ENCODE results near the gene DPH1. TPM values are rescaled to one million over a fixed set of nuclear protein-coding genes. Genes with fewer than 3 reads are reported as not detected.
A peak's percentile ranks its signal among the peaks of the same experiment; 100 is the strongest.
"Not testable (repeated sequence)": the region's sequence is repeated elsewhere in the genome, so short reads cannot be mapped to it uniquely, and the experiment has no call there.

Gene DPH1
- 10 to 100 TPM; 36.8 to 53.1 (median 37.6) TPM for total RNA-seq

DNA sequence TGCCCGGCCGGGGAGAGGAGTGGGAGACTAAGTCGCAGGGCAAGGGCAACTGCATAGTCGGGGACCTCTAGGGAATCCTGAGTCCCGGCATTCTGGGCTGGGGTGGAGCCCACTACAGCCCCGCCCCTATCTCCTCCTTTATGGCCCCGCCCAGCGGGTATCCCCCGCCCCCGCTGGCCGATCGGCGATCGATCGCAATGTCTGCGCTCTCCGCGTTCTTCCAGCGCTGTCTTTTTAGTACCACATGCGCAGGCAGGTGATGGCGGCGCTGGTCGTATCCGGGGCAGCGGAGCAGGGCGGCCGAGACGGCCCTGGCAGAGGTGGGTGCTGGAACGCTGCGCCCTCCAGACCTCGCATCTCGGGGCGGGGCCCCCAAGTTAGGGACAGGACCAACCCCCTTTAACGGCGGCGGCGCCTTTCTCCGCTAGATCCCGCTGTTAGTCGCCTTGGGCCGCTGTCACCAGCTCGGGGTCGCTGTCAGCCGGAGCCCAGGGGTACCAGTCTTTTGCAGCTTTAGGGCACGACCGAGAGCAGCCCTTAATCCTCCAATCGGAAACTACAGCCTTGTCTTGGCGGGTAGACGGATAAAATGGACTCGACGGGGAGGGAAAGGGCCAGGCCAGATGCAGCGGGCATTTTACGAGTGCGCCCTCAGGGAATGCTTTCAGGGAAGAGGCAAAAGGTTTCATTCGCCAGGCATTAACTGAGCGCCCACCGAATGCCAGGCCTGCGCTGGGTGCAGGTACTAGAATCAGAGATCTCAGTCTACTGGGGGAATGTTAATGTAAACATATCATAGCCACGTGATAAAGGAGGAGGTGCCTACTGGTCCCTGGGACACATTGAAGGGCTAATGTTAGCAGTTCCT, at the start of gene DPH1:
DPH1 (plus strand) TSS at position 243 of the 868 bp plus-strand sequence; CDS start at position 260, 17 bp downstream.
- DNase-seq (ENCODE audit: low spot score) (no peak), ATAC-seq (ENCODE audit: low FRiP score) (peak; percentile 65)
- TF ChIP-seq, protein P1, sequence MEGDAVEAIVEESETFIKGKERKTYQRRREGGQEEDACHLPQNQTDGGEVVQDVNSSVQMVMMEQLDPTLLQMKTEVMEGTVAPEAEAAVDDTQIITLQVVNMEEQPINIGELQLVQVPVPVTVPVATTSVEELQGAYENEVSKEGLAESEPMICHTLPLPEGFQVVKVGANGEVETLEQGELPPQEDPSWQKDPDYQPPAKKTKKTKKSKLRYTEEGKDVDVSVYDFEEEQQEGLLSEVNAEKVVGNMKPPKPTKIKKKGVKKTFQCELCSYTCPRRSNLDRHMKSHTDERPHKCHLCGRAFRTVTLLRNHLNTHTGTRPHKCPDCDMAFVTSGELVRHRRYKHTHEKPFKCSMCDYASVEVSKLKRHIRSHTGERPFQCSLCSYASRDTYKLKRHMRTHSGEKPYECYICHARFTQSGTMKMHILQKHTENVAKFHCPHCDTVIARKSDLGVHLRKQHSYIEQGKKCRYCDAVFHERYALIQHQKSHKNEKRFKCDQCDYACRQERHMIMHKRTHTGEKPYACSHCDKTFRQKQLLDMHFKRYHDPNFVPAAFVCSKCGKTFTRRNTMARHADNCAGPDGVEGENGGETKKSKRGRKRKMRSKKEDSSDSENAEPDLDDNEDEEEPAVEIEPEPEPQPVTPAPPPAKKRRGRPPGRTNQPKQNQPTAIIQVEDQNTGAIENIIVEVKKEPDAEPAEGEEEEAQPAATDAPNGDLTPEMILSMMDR (IDR thresholded peaks at IDR 0.05) = no peak

DNA sequence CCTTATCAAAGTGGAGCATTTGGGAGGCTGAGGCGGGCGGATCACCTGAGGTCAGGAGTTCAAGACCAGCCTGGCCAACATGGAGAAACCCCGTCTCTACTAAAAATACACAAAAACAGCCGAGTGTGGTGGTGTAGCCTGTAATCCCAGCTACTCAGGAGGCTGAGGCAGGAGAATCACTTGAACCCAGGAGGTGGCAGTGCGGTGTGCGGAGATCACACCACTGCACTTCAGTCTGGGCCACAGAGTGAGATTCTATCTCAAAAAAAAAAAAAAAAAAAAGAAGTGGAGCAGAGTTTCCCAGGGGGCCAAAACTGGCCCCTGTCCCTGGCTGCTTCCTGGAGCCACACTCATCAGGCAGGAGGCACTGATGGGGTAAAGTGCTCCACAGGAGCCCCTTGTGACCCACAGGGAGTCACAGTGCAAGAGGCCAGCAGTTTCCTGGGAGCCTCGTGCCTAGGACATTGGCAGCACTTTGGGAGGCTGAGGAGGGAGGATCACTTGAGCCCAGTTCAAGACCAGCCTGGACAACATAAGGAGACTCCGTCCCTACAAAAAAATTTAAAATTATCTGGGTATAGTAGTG, 49.2 kb upstream of the DPH1 start:
- no peak for ATAC-seq (ENCODE audit: low FRiP score)
- TF ChIP-seq, protein P1 (IDR thresholded peaks at IDR 0.05) = no peak

DNA sequence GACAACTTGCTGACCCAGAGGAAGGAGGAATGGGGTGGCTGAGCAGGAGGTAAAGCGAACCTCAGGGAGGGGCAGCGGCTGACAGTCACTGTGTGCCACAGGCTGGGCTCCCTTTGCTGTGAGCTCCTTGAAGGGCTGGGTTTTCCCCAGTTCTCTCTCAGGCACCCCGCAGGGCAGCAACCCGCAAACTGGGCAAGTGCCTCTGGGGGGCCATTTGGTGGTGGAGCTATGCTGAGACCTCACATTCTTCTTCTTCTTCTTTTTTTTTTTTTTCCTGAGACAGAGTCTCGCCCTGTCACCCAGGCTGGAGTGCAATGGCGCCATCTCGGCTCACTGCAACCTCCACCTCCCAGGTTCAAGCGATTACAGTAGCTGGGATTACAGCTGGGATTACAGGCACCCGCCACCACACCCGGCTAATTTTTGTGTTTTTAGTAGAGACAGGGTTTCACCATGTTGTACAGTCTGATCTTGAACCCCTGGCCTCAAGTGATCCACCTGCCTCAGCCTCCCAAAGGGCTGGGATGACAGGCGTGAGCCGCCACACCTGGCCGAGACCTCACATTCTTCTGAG, 47.1 kb upstream of the DPH1 start:
- not testable (repeated sequence) for DNase-seq (ENCODE audit: low spot score); ATAC-seq (ENCODE audit: low FRiP score)

More for the DNA sequence above, 49.2 kb upstream of the DPH1 start:
- DNase-seq (ENCODE audit: low spot score) = no peak

GRCh38 chr17:1985093-1985492, 44.9 kb upstream of the DPH1 start:
- TF ChIP-seq, protein P1 (IDR thresholded peaks at IDR 0.05) = no peak
- DNase-seq (ENCODE audit: low spot score) (no peak), ATAC-seq (ENCODE audit: low FRiP score) (no peak)

DNA sequence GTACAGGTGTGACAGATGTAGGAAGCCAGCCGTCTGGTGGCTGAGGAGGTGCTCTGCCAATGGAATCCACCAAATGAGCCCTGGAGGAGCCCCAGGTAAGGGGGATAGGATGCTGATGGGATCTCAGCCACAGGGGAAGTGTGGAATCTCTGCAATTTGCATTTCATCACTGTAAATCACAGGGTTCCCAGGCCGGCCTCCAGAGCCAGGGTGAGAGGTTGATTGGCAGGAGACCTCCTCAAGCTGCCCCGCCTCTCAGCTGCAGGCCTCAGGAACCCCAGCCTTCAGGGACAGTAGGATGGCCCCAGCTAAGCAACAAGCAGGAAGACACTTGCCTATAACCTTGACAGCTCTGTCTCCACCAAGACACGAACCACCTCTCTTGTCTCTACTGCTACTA, 44.3 kb upstream of the DPH1 start:
- ATAC-seq (ENCODE audit: low FRiP score) = no peak
- TF ChIP-seq, protein P1 (IDR thresholded peaks at IDR 0.05) = no peak
- DNase-seq (ENCODE audit: low spot score) = no peak

DNA sequence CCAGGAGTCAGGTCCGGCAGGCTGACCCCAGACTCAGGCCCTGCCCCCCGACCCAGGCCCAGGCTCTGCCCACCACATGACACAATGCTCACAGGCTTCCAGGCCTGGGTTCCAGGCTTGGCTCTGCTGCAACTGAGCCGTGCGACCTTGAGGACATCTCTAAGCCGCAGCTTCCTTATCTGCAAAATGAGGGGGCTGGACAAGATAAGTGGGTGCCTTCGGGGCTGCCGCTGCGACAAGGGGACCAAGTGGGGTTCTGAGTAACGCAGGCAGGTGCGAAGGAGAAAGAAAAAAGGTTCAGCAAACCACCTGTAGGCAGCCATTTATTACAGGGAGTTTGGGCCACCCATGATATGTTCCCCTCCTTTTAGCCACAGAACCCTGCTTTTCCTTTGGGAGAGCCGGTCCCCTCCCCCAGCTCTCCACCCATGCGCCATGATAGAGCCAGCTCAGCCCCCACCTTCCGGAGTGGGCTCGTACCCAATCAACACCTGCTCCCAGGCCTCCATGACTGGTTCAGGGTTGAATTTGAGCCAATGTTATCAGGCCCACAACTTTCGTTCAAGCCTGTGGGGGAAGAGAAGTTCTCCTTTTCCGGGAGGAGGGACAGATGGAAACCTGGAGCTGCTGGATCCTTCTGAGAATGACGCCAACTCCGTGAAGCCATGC, 43.0 kb upstream of the DPH1 start:
- no peak for ATAC-seq (ENCODE audit: low FRiP score)
- TF ChIP-seq, protein P1 (IDR thresholded peaks at IDR 0.05) = no peak
- DNase-seq (ENCODE audit: low spot score) = no peak

GRCh38 chr17:1989135-1989534, 40.8 kb upstream of the DPH1 start:
- DNase-seq (ENCODE audit: low spot score) (peak; percentile 42), ATAC-seq (ENCODE audit: low FRiP score) (peak; percentile 87)
- TF ChIP-seq, protein P1 (IDR thresholded peaks at IDR 0.05) = no peak

All from omental fat pad (tissue), 4 donors.